ENCODE results near the gene PSMA3.

- TF ChIP-seq HDAC2 (IDR thresholded peaks at IDR 0.05) (no peak), ZNF449 (CRISPR knock-in tag; IDR thresholded peaks at IDR 0.05) (no peak), KLF6 (CRISPR knock-in tag; IDR thresholded peaks at IDR 0.05; ENCODE audit: borderline replicate concordance) (no peak), USF2 (CRISPR knock-in tag; IDR thresholded peaks at IDR 0.05) (no peak), NR4A1 (CRISPR knock-in tag; IDR thresholded peaks at IDR 0.05) (no peak), NR4A1 (tag; IDR thresholded peaks at IDR 0.05) (no peak), WHSC1 (IDR thresholded peaks at IDR 0.05; ENCODE audit: low read length) (no peak), SIX5 (IDR thresholded peaks at IDR 0.05; ENCODE audit: borderline replicate concordance in 1 of 2, insufficient read depth in 1 of 2, low read depth in 1 of 2, low read length in 2 of 2) (no peak)
- TF ChIP-seq, protein P1, sequence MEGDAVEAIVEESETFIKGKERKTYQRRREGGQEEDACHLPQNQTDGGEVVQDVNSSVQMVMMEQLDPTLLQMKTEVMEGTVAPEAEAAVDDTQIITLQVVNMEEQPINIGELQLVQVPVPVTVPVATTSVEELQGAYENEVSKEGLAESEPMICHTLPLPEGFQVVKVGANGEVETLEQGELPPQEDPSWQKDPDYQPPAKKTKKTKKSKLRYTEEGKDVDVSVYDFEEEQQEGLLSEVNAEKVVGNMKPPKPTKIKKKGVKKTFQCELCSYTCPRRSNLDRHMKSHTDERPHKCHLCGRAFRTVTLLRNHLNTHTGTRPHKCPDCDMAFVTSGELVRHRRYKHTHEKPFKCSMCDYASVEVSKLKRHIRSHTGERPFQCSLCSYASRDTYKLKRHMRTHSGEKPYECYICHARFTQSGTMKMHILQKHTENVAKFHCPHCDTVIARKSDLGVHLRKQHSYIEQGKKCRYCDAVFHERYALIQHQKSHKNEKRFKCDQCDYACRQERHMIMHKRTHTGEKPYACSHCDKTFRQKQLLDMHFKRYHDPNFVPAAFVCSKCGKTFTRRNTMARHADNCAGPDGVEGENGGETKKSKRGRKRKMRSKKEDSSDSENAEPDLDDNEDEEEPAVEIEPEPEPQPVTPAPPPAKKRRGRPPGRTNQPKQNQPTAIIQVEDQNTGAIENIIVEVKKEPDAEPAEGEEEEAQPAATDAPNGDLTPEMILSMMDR (IDR thresholded peaks at IDR 0.05 in 2 of 3, conservative IDR thresholded peaks at IDR 0.05 in 1 of 3; ENCODE audit: insufficient read depth in 2 of 3, low read depth in 1 of 3, low read length in 3 of 3): no peak
- TF ChIP-seq, protein P2, sequence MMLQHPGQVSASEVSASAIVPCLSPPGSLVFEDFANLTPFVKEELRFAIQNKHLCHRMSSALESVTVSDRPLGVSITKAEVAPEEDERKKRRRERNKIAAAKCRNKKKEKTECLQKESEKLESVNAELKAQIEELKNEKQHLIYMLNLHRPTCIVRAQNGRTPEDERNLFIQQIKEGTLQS (IDR thresholded peaks at IDR 0.05): no peak
- TF ChIP-seq, protein P2 (CRISPR knock-in tag; conservative IDR thresholded peaks at IDR 0.05): no peak
- TF ChIP-seq, protein P3, sequence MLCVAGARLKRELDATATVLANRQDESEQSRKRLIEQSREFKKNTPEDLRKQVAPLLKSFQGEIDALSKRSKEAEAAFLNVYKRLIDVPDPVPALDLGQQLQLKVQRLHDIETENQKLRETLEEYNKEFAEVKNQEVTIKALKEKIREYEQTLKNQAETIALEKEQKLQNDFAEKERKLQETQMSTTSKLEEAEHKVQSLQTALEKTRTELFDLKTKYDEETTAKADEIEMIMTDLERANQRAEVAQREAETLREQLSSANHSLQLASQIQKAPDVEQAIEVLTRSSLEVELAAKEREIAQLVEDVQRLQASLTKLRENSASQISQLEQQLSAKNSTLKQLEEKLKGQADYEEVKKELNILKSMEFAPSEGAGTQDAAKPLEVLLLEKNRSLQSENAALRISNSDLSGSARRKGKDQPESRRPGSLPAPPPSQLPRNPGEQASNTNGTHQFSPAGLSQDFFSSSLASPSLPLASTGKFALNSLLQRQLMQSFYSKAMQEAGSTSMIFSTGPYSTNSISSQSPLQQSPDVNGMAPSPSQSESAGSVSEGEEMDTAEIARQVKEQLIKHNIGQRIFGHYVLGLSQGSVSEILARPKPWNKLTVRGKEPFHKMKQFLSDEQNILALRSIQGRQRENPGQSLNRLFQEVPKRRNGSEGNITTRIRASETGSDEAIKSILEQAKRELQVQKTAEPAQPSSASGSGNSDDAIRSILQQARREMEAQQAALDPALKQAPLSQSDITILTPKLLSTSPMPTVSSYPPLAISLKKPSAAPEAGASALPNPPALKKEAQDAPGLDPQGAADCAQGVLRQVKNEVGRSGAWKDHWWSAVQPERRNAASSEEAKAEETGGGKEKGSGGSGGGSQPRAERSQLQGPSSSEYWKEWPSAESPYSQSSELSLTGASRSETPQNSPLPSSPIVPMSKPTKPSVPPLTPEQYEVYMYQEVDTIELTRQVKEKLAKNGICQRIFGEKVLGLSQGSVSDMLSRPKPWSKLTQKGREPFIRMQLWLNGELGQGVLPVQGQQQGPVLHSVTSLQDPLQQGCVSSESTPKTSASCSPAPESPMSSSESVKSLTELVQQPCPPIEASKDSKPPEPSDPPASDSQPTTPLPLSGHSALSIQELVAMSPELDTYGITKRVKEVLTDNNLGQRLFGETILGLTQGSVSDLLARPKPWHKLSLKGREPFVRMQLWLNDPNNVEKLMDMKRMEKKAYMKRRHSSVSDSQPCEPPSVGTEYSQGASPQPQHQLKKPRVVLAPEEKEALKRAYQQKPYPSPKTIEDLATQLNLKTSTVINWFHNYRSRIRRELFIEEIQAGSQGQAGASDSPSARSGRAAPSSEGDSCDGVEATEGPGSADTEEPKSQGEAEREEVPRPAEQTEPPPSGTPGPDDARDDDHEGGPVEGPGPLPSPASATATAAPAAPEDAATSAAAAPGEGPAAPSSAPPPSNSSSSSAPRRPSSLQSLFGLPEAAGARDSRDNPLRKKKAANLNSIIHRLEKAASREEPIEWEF (CRISPR knock-in tag; IDR thresholded peaks at IDR 0.05): no peak
Observed at GRCh38 chr14:58305730-58306129, 61.1 kb downstream of the PSMA3 start.

Data from K562 (cell line).